GM12878 (cell line): Measurements from ENCODE around the gene CBX8. TPM values are rescaled to one million over a fixed set of nuclear protein-coding genes. Genes with fewer than 3 reads are reported as not detected.

Source experiments
- ATAC-seq: fragments of 200-7000 bp; cut with Tn5 transposase; 3 replicates; pipeline ENCODE4 v1.9.1; 2020; ENCODE audit warnings: mild to moderate bottlenecking, moderate library complexity
- BruUV-seq: library from RNA; stranded (reverse); fragments of 400-500 nt; replicated peaks from 2 replicates; lab custom pipeline; 2021; lab: Mats Ljungman, UMichigan
- CTCF ChIA-PET: fragments of 300-600 bp; sonication (Branson Sonifier 250); formaldehyde crosslinking; extraction: SDS; loops from one replicate; lab custom pipeline; 2021; ENCODE audit warnings: inconsistent platforms; lab: Yijun Ruan, JAX
- POLR2A ChIA-PET: fragments of 350-600 bp; formaldehyde crosslinking; extraction: SDS; loops from one replicate; lab custom pipeline; 2021; ENCODE audit warnings: inconsistent platforms; lab: Charles Lee
- RAD21 ChIA-PET: fragments of 300-600 bp; sonication (Branson Sonifier 250); formaldehyde crosslinking; loops from one replicate; lab custom pipeline; 2023; ENCODE audit warnings: antibody characterized with exemption; ENCODE audit not compliant: unreplicated experiment; lab: Charles Lee
- SMC1A ChIA-PET: fragments of 300-600 bp; sonication (Branson Sonifier 250); formaldehyde crosslinking; loops from one replicate; lab custom pipeline; 2023; ENCODE audit not compliant: unreplicated experiment, uncharacterized antibody; lab: Charles Lee
- DNase-seq: peaks from one replicate; pipeline ENCODE4 v3.0.0-alpha.2; 2011; ENCODE audit warnings: low read depth, low spot score
- FAIRE-seq: peaks from 3 replicates; lab custom pipeline; 2011; peaks lifted over from hg19 to GRCh38; lab: Jason Lieb, UNC
- H2AFZ ChIP-seq: 2 replicates; pipeline ENCODE4 v1.6.0; 2011; ENCODE audit warnings: low read depth, low read length, control low read depth; ENCODE audit not compliant: control insufficient read depth
- H3K27ac ChIP-seq: 2 replicates; pipeline ENCODE4 v1.5.1; 2011; ENCODE audit warnings: control low read depth; ENCODE audit not compliant: control insufficient read depth, insufficient read depth
- H3K27me3 ChIP-seq, 2 experiments: replicated peaks in 1 of 2; 2 replicates each; pipeline versions ENCODE4 v1.6.0 to v1.6.1; 2011; ENCODE audit warnings: low read length in 1 of 2; ENCODE audit not compliant: control insufficient read depth in 2 of 2, insufficient read depth in 2 of 2
- H3K36me3 ChIP-seq, 2 experiments: 2 replicates each; pipeline ENCODE4 v1.5.1; 2011; ENCODE audit warnings: low read length in 1 of 2; ENCODE audit not compliant: control insufficient read depth in 2 of 2, insufficient read depth in 2 of 2
- H3K4me1 ChIP-seq: 2 replicates; pipeline ENCODE4 v1.6.1; 2011; ENCODE audit warnings: mild to moderate bottlenecking, low read length, moderate library complexity, mixed read lengths; ENCODE audit not compliant: control insufficient read depth, insufficient read depth
- H3K4me2 ChIP-seq: 2 replicates; pipeline ENCODE4 v1.6.0; 2011; ENCODE audit warnings: control low read depth; ENCODE audit not compliant: control insufficient read depth, insufficient read depth
- H3K4me3 ChIP-seq: fragments of 200-600 bp; sonication (generic); 2 replicates; pipeline ENCODE4 v1.5.1; 2016
- H3K79me2 ChIP-seq: 2 replicates; pipeline ENCODE4 v1.6.0; 2011; ENCODE audit warnings: low read length; ENCODE audit not compliant: control insufficient read depth, insufficient read depth
- H3K9ac ChIP-seq: 2 replicates; pipeline ENCODE4 v1.8.0; 2011; ENCODE audit warnings: low read length, control low read depth, mixed read lengths; ENCODE audit not compliant: control insufficient read depth, insufficient read depth
- H3K9me3 ChIP-seq: replicated peaks from 3 replicates; pipeline ENCODE4 v1.5.1; 2011; ENCODE audit warnings: mild to moderate bottlenecking, low read length; ENCODE audit not compliant: control insufficient read depth, insufficient read depth
- H4K20me1 ChIP-seq: 2 replicates; pipeline ENCODE4 v1.6.0; 2011; ENCODE audit not compliant: control insufficient read depth, insufficient read depth
- CREB1 ChIP-seq: IDR thresholded peaks from 2 replicates; pipeline ENCODE4 v1.6.1; 2012; ENCODE audit warnings: low read depth, mild to moderate bottlenecking, inconsistent platforms
- CREM ChIP-seq: IDR thresholded peaks from 2 replicates; pipeline ENCODE4 v1.6.1; 2014; ENCODE audit warnings: antibody characterized with exemption, low read depth
- EZH2 ChIP-seq: IDR thresholded peaks from 2 replicates; pipeline ENCODE4 v1.6.1; 2012; ENCODE audit warnings: low read depth, mild to moderate bottlenecking, control low read depth, inconsistent platforms, low read length, borderline replicate concordance; ENCODE audit not compliant: control insufficient read depth
- PKNOX1 ChIP-seq: fragments of 450-650 bp; IDR thresholded peaks from 2 replicates; pipeline ENCODE4 v1.6.1; 2016; ENCODE audit warnings: mild to moderate bottlenecking
- RELB ChIP-seq: fragments of 450-650 bp; IDR thresholded peaks from 2 replicates; pipeline ENCODE4 v1.6.1; 2017; ENCODE audit warnings: low read depth, mild to moderate bottlenecking, moderate library complexity
- RUNX3 ChIP-seq: IDR thresholded peaks from 2 replicates; pipeline ENCODE4 v1.6.1; 2012; ENCODE audit warnings: low read length, inconsistent platforms
- WGBS: methylation state at CpG from one replicate; pipeline ENCODE4 v1.1.6; 2016; ENCODE audit warnings: low lambda C conversion rate; ENCODE audit not compliant: insufficient replicate concordance, insufficient coverage; ENCODE audit errors: missing lambda C conversion rate; 5-methylcytosine and 5-hydroxymethylcytosine counted together
- in situ Hi-C: fragments of 300-500 bp; cut with MboI; formaldehyde crosslinking; loops from 9 replicates; pipeline ENCODE4 v1.14.3; 2018; ENCODE audit warnings: mixed read lengths
- intact Hi-C: fragments of 100-400 bp; cut with micrococcal nuclease; formaldehyde crosslinking; loops from one replicate; pipeline ENCODE4 v1.14.2; 2022; ENCODE audit not compliant: unreplicated experiment
- polyA plus RNA-seq, 11 experiments: library from polyadenylated mRNA; depleted of rRNA in 4 of 11; unstranded in 6 of 11; stranded (reverse) in 5 of 11; fragments of >200 nt; fragmentation: Nextera tagmentation in 4 of 11; fragmentation: Illumina TruSeq in 1 of 11; extraction: Ambion mirVana in 4 of 11; extraction: Trizol in 1 of 11; gene quantifications; 1 replicate in 1 of 11; 2 replicates in 10 of 11; pipeline versions ENCODE4 v1.2.1 to v1.2.3, GENCODE V29; 2011 to 2016; ENCODE audit warnings: inconsistent platforms in 2 of 11, missing spikeins in 2 of 11, low read depth in 1 of 11
- total RNA-seq, 4 experiments: library from RNA; depleted of rRNA in 3 of 4; stranded (reverse); fragments of >200 nt in 3 of 4; fragmentation: Illumina TruSeq in 1 of 4; extraction: Trizol in 1 of 4; gene quantifications; 2 replicates each; pipeline versions ENCODE4 v1.2.1 to v1.2.3, GENCODE V29; 2013 to 2021

CBX8 gene
- total and polyA plus RNA-seq, 10 of the 15 experiments (the other 5 are each of a cell fraction or from before 2014, with no cell fraction given), result 0.03 to 6.7 (median 1.9) TPM

- SMC1A ChIA-PET, result no interaction called here
- POLR2A ChIA-PET, result no interaction called here
- intact Hi-C loops, result no loop called here
- Histone ChIP-seq H3K9ac (no peak overlapping the region), H3K4me2 (0 out of 2 replicates have a peak overlapping the region, but pooled peaks have one; percentile 9), H3K9me3 (no peaks in the 10 kb centered on the region), H3K27ac (no peak overlapping the region)
- ATAC-seq (no peak; the same call in 2 of the 3 replicates), FAIRE-seq (no peak)
- TF ChIP-seq RELB, result no peak
- 0 out of 2 replicates have a peak, but pooled peaks have one; percentile 31 for TF ChIP-seq CREM
- TF ChIP-seq RUNX3, result 0 out of 2 replicates have a peak, but pooled peaks have one; percentile 7
- peak; percentile 81 for TF ChIP-seq CREB1
- TF ChIP-seq PKNOX1, result no peak
- no peak for TF ChIP-seq EZH2
- TF ChIP-seq, all 136 proteins: peak for 3
- ChIA-PET CTCF (interaction anchor here (0.6 to 1.4 kb wide), 5 partner anchors 8 to 220 kb away, joined by 3 to 4 read pairs (median 4); no protein-coding TSS in a partner anchor), RAD21 (no interaction called here)
- DNase-seq, result no peak
- peaks cover 3% of the 10 kb centered on the region for H3K4me1 ChIP-seq
- H4K20me1 ChIP-seq, result no peaks in the 10 kb centered on the region
- H3K36me3 ChIP-seq, result no peaks in the 10 kb centered on the region
- no peak overlapping the region for H3K4me3 ChIP-seq
- H3K27me3 ChIP-seq, result peaks cover 0 to 4% of the 10 kb centered on the region in 2 experiments; a peak in 2 of 4 replicates
- H3K79me2 ChIP-seq, result no peaks in the 10 kb centered on the region
- BruUV-seq, result no TSS peak
- WGBS, result 10% methylated on average over 13 of the region's 13 CpGs
- in situ Hi-C loops, result no loop called here
- H2AFZ ChIP-seq, result no peak overlapping the region
These were observed 44.7 kb downstream of the CBX8 start for GRCh38 chr17:79752175-79752574.
